ENCODE measurements around the gene MARS2.
"Not testable (repeated sequence)": the region's sequence is repeated elsewhere in the genome, so short reads cannot be mapped to it uniquely, and the experiment has no call there.

Gene MARS2

DNA sequence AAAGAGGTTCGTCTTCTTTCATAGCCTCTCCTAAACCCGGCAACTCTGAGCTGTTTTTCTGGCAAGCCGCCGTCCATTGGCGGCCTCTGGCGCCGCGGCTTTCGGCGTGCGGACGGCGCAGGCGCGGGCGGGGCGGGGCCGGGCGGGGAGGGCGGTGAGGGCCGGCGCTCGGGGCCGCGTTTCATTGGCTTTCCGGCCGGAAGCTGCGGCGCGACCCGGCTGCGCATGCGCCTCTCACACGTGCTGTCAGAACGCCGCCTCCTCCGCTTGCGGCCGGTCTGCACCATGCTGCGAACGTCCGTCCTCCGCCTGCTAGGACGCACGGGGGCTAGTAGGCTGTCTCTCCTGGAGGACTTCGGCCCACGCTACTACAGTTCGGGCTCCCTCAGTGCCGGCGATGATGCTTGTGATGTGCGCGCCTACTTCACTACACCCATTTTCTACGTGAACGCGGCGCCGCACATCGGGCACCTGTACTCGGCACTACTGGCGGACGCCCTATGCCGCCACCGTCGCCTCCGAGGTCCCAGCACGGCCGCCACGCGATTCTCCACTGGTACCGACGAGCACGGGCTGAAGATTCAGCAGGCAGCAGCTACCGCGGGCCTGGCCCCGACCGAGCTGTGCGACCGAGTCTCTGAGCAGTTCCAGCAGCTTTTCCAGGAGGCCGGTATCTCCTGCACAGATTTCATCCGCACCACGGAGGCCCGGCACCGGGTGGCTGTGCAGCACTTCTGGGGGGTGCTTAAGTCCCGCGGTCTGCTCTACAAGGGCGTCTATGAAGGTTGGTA lies at the start of gene MARS2:
Gene MARS2, plus strand, starts transcription at position 249 of the 791 bp plus-strand sequence. Its CDS starts 37 bp downstream, at position 286.
- peak; percentile 81 for DNase-seq

DNA sequence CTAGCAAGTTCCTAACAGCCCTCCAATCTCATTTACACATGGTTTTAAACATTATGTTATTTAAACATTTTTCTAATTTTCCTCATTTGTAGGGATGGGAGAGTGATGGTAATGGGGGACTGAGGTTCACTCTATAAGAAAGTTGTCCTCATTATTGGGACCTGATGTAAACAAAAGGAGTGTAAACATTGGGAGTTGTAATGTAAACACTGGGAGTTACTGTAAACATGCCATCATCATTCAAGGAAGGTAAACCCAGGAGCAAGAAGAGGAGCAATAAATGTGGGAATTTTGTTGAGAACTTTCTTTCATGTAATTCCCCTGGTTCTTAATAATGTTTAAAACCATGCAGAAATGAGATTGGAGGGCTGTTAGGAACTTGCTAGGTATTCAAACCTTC lies 47.6 kb upstream of the MARS2 start:
- no peak for DNase-seq

DNA sequence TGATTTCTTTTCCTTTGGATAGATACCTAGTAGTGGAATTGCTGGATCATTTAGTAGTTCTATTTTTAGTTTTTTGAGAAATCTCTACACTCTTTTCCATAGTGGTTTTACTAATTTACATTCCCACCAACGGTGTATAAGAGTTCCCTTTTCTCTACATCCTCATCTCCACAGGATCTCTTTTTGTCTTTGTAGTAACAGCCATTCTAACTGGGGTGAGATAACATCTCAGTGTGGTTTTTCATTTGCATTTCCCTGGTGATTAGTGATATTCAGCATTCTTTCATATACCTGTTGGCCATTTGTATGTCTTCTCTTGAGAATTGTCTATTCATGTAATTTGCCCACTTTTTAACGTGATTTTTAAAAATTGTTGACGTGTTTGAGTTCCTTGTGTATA lies 43.5 kb upstream of the MARS2 start:
- no peak for DNase-seq

DNA sequence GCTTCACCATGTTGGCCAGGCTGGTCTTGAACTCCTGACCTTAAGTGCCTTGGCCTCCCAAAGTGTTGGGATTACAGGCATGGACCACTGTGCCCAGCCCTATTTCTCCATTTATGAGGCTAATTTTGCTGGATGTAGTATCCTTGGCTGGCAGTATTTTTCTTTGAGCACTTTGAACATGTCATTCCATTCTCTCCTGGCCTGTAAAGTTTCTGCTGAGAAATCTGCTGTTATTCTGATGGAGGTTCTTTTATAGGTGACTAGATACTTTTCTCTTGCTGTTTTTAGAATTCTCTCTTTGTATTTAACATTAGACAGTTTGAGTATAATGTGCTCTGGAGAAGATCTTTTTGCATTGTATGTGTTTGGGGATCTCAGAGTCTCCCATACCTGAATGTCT lies 38.9 kb upstream of the MARS2 start:
- no peak for DNase-seq

DNA sequence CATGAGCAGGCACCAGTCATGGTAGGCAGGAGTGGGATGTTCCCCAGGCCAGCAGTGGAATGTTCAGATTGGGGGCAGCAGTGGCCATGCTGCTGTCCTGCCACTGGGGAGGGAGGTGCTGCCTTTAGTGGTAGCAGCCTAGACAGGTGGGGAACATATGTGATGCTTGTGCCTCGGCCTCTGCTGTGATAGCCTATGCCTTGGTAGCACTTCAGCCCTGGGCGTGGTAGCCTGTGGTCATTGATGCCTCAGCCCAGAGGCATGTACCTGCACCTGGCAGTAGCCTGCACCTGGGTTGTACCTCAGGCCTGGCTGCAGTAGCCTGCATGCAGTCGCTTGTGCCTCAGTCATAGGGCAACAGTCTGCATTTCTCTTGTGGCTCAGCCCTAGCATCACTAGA lies 36.9 kb upstream of the MARS2 start:
- no peak for DNase-seq

DNA sequence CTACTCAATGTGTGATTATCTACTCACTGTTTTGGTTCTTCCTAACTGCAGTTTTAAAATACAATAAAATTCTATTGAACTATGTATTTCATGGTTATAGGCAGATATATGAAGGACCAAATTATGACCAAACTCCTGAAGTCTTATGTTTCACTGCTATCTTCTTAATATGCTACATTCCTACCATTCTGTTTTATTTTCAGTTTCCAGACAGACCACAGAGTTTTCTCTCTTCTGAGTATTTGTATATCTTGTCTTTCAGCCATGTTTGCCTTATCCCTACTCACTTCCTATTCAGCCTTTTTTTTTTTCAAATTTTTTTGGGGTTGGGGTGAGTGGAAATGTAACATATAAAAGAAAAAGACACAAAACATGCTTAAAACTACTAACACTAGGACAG lies 36.1 kb upstream of the MARS2 start:
- DNase-seq, result no peak

DNA sequence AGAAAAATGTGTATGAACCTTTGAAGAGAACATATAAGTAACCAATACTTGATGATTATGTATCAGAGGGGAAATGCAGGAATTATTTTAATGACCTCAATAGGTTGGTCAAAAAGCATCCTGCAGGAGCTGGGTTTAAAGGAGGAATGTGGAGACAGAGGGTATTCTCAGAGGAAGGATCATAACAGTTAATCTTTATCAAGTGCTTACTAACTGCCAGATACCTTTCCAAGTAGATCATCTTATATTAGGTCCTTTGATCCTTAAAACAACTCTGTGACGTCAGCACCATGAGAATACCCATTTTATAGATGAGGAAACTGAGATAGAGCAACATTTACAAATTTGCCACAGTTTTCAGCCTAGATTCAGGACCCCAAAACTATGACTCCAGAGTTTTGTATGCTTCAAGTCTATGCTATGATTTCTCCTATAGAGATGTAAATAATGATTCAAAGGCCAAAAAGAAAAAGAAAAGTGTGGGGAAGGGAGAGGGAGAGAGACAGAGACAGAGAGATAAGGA lies 32.7 kb upstream of the MARS2 start:
- DNase-seq, result no peak

DNA sequence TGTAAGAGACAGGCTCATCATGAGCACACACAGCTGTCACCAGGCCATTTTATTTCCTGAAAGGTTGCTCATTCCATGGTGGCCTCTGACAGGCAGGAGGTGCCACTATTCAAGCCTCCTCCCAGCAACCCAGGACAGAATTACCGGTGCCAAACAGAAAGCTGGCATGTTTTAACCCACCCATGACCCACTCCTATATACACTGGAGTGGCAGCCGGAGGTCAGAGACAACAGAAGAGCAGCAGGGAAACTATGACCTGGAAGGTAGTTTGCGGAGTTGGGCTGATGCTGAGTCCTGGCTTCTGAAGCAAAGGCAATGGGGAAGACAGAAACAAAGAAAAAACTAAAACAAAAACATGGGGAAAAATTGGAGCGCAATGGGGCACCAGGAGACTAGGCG lies 32.1 kb upstream of the MARS2 start:
- DNase-seq, result no peak

DNA sequence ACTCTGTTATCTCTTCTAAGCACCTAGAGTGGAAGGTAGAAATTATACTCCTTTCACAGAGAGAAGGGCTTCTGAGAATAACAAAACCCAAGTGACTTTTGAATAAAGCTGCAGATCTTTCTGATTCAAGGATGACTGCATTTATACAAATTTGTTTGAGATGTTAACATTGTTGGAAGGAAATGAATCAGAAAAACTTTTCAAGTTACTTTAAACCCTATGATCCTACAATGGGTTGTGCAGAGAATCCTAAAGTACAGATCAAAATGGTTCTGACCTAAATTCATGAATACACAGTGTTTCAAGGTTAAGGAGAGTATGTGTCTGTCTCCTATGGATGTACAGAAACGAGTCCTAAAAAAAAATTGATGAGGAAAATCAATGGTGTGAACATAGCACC lies 31.6 kb upstream of the MARS2 start:
- no peak for DNase-seq

DNA sequence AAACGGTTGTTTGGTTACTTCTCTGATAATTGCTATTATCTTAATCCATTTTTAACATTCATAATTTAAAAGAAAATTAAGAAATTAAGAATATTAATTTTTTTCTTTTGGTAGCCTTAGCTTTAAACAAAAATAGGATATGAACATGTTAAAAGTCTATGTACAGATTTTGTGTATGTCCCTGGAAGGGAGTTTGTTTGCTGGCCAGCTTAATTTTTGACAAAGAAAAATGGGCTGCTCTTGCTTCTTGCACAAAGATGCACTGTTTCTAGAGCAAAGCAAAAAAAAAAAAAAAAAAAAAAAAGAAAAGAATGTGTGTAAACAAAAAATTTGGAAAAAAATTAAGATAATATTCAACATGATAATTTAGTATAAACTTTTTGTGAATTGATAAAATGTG lies 31.1 kb upstream of the MARS2 start:
- no peak for DNase-seq

DNA sequence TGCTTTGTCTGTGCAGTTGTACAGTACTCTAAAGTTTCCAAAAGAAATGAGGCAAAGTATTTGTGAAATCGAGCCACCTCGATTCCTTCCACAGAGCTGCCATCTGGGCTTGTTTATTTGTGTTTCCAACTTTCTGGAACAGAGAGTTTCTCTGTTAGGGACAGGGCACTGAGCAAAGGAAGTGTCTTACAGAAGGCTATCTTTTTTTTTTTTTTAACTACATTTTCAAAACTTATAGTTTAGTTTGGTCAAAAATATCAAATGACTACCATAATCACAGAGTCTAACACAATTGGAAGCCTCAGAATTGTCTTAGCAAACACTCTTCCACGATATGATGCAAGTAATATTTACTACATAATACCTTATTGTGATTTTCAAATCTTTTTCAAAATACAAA lies 30.6 kb upstream of the MARS2 start:
- DNase-seq, result no peak

DNA sequence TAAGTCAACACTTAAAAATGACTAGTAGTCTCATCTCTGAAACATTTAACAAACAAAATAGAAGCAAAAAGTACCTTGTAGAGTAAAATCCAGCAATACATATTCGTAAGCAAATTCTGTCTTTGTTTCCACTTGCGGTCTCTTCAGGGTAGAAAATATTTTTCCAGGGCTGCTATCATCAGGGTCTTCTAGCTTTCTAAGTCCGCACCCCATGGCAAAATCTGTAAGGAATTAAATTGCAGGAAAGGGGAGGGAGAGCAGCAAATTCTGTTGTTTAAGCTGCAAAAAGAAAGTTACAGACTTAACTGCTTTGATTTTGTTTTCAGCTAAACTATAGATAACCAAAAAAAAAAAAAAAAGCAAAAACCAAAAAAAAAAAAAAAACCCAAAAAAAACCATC lies 29.9 kb upstream of the MARS2 start, which contains the start of gene RFTN2:
Gene RFTN2, minus strand, starts transcription at position 342 of the 400 bp plus-strand sequence. Its CDS starts 129 bp downstream, at position 213.
- no peak for DNase-seq

DNA sequence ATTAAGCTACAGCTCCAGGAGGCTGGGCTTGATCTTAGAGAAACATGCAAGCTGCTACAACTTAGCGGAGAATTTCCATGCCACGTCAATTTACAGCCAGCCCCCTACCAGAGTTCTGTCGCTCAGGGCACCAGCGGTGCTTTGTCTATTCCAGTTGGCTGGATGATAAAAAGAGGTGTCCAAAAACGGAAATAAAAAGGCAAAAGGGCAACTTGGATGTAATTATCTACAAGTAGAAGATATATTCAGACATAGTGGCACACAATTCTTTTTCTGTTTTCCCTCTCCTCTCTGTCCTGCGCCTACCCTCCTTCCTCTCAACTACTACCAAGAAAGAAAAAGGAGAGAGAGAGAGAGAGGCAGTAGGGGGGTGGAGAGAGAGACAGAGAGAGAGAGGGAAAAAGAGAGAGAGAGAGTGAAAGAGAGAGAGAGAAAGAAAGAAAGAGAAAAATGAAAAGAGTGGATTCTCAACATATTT lies 29.4 kb upstream of the MARS2 start:
- DNase-seq, result peak; percentile 65

DNA sequence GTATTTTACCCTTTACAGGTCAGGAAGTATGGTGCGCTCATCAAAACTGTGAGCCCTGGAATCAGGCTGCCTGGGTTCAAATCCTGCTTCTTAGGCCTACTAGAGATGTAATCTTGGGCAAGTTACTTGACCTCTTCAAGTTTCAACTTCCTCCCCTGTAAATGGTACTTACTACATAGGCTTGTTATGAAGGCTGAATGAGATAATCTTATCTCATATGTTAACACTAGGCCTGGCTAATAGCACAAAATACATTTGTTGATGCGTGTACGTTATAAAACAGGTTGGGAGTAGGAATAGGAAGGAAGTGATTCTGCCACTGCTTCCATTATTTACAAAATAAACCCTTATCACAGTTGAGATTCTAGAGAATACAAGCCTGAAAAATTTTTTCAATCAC lies 28.1 kb upstream of the MARS2 start:
- DNase-seq, result no peak

DNA sequence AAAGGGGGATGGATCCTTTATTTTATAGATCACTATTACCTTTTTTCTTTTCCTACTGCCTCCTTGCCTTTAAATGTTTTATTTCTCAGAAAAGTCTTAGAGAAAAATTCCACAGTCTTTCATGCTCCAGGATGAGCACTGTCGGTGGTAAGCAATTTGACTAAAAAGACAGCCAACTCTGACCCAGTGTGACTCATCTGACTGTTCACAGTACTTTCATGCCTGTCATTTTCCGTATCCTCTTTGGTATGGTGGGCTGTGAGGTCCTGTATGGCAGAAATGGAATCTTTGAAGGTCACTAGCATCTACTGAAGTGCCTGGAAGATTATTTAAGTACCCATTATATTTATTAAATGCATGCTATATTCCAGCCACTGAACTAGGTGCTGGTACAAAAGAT lies 27.7 kb upstream of the MARS2 start:
- DNase-seq, result no peak

DNA sequence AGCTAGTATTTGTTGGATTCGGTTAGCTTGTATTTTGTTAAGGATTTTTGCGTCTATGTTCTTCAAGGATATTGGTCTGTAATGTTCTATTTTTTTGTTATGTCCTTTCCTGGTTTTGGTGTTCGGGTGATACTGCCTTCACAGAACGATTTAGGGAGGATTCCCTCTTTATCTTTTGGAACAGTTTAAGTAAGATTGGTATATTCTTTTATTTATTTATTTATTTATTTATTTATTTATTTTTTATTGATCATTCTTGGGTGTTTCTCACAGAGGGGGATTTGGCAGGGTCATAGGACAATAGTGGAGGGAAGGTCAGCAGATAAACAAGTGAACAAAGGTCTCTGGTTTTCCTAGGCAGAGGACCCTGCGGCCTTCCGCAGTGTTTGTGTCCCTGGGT lies 10.0 kb upstream of the MARS2 start:
- not testable (repeated sequence) for DNase-seq

DNA sequence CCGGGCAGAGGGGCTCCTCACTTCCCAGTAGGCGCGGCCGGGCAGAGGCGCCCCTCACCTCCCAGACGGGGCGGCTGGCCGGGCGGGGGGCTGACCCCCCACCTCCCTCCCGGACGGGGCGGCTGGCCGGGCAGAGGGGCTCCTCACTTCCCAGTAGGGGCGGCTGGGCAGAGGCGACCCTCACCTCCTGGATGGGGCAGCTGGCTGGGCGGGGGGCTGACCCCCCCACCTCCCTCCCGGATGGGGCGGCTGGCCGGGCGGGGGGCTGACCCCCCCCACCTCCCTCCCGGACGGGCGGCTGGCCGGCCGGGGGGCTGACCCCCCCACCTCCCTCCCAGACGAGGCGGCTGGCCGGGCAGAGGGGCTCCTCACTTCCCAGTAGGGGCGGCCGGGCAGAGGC lies 9.2 kb upstream of the MARS2 start:
- not testable (repeated sequence) for DNase-seq

DNA sequence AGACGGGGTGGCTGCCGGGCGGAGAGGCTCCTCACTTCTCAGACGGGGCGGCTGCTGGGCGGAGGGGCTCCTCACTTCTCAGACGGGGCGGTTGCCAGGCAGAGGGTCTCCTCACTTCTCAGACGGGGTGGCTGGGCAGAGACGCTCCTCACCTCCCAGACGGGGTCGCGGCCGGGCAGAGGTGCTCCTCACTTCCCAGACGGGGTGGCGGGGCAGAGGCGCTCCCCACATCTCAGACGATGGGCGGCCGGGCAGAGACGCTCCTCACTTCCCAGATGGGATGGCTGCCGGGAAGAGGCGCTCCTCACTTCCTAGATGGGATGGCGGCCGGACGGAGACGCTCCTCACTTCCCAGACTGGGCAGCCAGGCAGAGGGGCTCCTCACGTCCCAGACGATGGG lies 8.6 kb upstream of the MARS2 start:
- DNase-seq, result not testable (repeated sequence)

DNA sequence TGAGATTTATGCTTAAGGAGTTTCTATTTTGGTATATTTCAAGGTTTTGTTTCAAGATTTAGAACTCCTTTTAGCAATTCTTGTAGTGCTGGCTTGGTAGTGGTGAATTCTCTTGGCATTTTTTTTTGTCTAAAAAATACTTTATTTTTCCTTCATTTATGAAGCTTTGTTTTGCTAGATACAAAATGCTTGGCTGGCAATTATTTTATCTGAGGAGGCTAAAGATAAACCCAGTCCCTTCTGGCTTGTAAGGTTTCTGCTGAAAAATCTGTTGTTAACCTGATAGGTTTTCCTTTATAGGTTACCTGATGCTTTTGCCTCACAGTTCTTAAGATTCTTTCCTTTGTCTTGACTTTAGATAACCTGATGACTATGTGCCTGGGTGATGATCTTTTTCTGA lies 5.4 kb upstream of the MARS2 start:
- DNase-seq, result not testable (repeated sequence)

DNA sequence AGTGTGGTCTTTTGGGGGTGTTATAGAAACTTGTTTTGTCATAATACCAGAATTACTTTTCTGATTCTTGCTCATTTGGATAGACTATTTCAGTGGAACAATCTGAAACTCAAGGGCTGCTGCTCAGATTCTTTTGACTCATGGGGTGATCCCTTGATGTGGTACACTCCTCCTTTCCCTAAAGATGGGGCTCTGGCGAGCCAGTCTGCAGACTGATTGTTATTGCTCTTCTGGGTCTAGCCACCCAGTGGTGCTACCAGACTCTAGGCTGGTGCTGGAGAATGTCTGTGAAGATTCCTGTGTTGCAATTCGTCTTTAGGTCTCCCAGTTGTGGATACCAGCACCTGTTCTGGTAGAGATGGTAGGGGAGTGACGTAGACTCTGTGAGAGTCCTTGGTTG lies 4.2 kb upstream of the MARS2 start:
- no peak for DNase-seq

DNA sequence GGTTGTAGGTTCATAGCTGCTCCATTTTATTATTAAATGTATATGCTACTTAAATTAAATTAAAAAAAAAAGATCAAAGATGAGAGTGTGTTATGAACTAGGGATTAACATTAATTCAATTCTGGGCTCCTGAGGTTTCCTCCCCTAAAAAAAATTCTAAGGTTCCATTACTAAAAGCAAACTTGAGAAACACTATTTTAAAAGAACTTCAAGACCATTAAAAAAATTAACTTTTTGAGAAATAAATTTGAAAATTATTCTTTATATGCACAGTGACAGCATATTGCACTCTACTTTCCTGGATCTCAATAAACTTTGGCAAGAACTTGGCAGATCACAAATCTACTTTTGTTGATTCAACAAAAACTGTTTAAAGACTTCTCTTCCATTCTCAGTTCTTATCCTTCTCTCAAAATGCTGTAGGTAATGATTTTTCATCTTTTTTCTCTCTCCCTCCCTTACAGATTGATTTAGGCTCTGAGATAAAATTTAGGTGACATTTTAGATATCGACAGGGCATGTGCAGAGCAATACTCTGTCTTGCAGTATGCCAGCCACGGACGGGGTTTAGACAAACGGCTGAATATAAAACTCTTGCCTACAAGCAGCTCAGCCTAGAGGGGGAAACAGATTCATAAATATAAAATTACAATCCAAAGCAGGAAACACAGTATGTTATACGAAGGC lies 592 bp upstream of the MARS2 start:
- no peak for DNase-seq

DNA sequence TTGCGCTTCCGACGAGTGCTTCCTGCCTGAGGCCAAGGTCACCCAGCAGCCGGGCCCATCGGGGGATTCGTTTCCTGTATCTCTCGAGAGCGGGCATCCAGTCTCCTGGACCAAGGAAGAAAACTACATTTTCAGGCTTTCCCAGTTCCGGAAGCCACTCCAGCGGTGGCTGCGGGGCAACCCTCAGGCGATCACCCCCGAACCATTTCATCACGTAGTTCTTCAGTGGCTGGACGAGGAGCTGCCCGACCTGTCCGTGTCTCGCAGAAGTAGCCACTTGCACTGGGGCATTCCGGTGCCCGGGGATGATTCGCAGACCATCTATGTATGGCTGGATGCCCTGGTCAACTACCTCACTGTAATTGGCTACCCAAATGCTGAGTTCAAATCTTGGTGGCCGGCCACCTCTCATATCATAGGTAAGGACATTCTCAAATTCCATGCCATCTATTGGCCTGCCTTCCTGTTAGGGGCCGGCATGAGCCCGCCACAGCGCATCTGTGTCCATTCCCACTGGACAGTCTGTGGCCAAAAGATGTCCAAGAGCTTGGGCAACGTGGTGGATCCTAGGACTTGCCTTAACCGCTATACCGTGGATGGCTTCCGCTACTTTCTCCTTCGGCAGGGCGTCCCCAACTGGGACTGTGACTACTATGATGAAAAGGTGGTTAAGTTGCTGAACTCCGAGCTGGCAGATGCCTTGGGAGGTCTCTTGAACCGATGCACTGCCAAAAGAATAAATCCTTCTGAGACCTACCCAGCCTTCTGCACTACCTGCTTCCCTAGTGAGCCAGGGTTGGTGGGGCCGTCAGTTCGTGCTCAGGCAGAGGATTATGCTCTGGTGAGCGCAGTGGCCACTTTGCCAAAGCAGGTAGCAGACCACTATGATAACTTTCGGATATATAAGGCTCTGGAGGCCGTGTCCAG lies 1.0 kb downstream of the MARS2 start:
- no peak for DNase-seq

DNA sequence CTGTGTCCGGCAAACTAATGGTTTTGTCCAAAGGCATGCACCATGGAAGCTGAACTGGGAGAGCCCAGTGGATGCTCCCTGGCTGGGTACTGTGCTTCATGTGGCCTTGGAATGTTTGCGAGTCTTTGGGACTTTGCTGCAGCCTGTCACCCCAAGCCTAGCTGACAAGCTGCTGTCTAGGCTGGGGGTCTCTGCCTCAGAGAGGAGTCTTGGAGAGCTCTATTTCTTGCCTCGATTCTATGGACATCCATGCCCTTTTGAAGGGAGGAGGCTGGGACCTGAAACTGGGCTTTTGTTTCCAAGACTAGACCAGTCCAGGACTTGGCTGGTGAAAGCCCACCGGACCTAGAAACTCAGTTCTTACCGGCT lies 1.7 kb downstream of the MARS2 start:
- DNase-seq, result no peak

Measured in amniotic stem cell (primary cell).